Measurements from ENCODE around the gene IGF2.

Gene IGF2

DNA sequence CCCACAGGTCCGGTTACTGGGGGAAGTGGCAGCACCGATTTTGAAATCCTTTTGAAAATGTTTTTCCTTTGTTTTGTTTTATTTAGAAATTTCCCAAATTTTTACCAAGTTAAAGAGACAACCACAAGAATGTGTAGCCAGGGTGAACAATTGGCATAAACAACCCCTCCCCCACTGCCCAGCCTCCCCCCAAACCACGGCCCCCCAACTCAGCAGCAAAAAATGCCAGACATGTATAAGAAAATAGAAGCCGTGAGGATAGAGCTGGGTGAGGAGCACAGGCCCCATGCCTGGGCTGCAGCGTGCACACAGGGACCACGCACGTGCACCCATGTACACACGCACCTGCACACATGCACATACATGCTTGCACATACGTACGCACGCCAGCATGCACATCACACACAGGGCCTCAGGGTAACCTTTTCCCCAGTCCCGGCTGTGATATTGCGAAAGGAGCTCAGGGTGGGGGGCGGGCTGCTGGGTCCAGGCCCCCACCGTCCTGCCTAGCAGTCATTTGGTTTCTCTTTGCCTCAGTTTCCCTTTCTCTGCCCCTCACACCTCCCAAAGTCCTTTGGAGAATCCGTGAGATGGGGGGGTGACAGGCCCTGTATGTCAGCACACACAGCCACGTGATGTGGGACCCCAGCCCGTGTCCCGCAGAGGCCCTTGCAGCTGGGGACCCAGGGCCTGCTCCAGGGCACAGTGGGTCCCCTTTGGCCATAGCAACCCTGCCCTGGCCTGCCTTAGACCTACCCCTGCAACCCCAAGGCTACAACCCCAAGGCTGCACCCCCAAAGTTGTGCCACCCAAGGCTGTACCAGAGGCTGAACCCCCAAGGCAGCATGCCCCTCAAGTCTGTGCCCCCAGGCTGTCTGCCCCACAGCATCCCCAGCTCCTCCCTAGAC is 42.9 kb downstream of the IGF2 start:
- DNase-seq (ENCODE audit: extremely low spot score, insufficient read length, low read depth): no peak
- FAIRE-seq: no peak

DNA sequence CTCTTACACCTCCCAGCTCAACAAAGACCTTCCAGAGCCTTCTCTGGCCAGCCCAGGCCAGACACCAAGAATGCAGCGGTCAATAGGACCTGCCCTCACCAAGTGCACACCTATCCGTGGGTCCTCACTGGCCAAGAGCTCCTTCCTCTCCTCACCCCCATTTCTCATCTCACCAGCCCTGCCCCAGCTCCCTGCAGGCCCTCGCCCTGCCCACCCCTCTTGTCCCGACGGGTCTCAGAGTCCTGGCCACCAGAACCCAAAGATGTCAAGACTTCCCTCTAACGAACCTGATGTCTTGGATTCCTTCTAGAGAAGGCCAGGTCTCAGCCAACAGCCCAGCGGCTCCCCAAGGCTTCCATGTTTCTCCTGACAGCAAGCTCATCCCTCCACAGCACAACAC is 43.6 kb downstream of the IGF2 start:
- FAIRE-seq: no peak
- DNase-seq (ENCODE audit: extremely low spot score, insufficient read length, low read depth): no peak

DNA sequence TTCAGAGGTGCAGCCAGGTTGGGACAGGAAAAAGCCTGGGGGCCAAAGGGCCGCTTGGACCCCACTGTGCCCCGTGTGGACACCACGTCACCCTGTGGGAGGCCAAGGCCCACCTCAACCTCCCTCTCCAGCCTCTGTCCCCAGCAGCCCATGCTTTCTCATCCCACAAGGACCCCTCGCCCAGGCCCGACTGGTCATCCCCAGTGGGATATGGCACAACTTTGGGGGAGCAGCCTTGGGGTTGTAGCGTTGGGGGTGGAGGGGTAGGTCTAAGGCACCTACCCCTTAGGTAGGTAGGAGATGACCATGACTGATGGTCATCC is 44.0 kb downstream of the IGF2 start:
- DNase-seq (ENCODE audit: extremely low spot score, insufficient read length, low read depth) (no peak), FAIRE-seq (no peak)

DNA sequence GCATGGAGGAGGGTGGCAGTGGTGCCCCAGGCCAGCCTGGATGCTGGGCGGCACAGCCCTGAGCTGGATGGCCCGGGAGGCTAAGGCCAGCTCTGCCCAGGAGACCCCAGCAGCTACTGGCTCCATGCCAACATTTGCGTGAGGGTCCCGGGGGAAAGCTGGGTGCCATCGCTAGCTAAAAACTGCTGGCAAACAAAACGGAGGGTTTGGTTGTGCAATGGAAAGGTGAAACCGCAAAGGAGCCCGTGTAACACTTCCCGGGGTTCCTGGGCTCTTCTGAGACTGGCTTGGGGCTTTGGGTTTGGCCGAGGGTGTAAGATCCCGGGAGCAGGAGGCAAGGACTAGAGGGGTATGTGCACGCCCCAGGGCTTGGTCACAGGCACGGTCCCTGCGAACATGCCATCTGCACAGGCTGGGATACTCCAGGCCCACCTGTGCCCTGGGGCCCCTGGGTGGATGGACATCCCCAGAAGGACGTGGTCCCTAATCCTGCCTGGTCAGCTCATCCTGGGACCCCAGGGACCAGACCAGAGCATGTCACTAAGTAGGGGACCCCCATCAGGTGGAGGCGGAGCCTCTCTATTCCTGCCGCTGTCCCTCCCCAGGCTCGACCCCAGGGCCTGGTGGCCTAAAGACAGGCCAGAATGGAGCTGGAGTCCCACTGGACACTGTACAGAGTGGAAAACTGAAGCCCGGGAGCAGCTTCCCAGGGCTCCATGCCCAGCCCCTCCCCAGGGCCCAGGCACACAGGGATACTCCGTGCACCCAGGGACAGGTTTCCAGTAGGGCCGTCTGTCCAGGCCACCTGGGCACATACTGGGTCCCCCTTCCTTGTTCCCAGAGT is 44.6 kb downstream of the IGF2 start:
- FAIRE-seq: no peak

DNA sequence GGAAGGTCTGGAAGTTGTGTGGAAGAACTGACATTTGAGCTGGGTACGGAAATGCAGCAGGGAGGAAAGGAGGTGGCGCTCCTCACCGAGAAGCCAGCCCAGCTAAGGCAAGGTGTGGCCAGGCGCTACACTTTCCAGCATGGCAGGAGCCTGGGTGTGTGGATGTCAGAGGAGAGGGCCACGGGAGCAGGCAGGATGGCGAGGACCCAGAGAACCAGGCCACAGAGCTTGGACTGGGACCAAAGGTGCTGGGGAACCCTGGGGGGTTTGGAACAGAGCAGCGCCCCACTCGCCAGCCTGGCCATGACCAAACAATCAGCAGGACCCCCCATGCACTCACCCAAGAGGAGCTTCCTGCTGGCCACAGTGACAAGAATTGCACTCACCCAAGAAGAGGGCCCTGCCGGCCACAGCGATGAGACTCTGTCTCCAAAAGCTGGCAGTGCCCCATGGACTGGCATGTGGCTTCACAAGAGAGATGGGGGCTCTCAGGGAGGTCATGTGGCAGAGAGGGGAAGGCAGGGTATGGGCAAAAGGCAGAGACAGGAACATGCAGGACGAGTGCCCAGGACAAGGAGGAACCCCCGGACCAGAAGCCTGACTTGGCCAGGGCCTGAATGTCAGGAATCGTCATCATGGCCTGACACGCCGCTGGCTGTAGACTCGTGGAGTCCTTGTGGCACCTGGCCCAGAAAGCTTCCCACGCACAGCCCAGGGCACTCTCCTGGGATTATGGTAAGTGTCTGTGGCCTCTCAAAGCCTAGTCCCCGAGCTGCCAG is 45.4 kb downstream of the IGF2 start:
- FAIRE-seq (no peak), DNase-seq (ENCODE audit: extremely low spot score, insufficient read length, low read depth) (no peak)

More for the DNA sequence above, 44.6 kb downstream of the IGF2 start:
- no peak for DNase-seq (ENCODE audit: extremely low spot score, insufficient read length, low read depth)

DNA sequence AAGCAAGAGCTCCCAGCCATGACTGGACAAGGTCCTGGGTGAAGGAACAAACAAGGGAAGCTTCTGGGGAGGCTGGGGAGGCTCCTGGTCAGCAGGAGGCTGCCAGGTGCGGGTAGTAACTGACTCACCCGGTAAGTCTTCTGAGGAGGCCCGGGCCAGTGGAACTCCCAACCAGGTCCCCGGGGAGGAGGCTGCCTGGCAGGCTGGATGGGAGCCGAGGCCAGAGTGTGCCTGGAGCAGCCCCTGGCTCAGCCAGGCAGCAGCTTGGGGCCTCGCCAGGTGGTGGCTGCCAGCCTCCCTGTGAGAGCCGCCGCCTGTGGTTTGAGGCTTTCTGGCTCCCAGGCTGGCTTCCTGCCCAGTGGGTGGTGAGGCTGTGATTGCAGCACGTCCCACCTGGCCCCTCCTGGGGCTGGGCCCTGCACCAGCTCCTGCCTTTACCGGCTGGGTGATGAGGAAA is 46.2 kb downstream of the IGF2 start:
- FAIRE-seq (no peak), DNase-seq (ENCODE audit: extremely low spot score, insufficient read length, low read depth) (no peak)

DNA sequence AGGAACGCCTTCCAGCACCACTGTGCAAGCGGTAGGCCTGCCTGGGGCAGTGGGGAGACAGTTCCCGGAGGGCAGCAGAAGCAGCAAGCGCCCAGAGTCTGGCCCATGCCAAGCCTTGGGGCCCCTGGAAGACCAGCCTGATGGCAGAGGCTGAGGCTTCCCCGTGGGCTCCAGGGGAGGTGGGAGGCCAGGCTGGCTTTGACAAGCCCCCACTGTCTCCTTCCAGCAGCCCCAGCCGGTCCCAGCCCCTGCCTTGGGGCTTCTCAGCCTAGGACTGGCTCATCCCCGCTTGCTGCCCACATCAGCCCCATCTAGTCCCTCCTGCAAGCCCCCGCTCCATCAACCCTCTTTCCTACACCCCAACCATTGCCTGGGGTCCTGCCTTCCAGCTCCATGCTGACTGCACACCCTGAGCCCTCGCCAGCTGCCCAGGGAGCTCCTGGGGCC is 46.7 kb downstream of the IGF2 start:
- DNase-seq (ENCODE audit: extremely low spot score, insufficient read length, low read depth): no peak
- no peak for FAIRE-seq

DNA sequence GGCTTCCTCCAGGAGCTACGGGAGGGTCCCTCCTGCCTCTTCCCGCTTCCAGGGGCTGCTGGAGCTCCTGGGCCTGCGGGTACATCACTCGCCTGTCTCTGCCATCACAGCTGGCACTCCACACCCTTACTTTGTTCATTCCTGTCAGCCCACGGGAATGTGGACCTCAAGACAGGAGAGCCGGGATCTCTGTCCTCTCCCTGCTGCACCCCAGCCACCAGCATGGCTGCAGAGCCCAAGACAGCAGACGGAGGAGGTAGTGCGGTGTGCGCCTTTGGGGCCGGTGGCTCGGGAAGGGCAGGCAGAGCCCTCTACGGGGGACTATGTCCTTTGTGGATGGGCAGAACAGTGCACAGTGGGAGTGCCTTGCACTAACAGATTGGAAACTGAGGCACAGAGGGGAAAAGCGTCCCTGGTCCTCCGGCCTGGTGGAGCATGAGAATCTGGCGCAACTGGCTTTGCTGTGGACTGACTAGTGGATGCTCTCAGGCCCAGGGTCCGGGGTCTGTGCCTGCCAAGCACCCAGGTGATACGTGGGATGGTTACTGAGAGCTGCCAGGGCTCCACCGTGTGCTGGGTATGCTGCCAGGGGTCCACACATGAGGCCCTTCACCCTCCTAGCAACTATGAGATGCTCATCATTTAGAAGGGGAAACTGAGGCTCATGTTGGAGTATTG is 47.3 kb downstream of the IGF2 start:
- DNase-seq (ENCODE audit: extremely low spot score, insufficient read length, low read depth) (no peak), FAIRE-seq (no peak)

DNA sequence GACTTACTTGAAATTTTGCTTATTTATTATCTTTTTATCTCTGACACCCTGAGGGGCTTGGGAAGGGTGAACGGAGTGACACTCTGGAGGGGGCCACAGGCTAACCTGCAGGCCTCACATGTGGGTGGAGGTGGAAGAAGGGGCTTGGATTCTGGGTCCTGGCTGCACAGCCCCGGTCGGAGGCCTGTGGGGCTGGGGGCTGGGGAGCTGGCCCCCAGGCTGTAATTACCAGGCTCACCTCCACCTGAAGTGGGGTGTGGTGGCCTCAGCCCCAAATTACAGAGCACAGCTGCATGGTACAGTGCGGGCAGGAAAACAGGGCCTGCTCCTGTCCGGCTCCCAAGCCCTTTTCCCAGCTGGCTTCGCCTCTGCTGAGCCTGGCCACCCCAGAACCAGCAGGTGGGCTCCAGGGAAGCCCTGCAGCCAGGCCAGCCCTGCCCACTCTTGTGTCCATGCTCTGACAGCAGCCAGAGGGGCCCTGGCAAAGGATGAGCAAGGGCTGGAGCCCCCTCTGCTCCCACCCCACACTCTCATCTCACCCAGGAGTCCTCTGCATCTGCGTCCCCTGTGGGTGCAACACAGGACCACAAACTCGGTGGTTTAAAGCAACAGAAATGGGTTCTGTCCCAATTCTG is 48.0 kb downstream of the IGF2 start:
- FAIRE-seq: no peak

DNA sequence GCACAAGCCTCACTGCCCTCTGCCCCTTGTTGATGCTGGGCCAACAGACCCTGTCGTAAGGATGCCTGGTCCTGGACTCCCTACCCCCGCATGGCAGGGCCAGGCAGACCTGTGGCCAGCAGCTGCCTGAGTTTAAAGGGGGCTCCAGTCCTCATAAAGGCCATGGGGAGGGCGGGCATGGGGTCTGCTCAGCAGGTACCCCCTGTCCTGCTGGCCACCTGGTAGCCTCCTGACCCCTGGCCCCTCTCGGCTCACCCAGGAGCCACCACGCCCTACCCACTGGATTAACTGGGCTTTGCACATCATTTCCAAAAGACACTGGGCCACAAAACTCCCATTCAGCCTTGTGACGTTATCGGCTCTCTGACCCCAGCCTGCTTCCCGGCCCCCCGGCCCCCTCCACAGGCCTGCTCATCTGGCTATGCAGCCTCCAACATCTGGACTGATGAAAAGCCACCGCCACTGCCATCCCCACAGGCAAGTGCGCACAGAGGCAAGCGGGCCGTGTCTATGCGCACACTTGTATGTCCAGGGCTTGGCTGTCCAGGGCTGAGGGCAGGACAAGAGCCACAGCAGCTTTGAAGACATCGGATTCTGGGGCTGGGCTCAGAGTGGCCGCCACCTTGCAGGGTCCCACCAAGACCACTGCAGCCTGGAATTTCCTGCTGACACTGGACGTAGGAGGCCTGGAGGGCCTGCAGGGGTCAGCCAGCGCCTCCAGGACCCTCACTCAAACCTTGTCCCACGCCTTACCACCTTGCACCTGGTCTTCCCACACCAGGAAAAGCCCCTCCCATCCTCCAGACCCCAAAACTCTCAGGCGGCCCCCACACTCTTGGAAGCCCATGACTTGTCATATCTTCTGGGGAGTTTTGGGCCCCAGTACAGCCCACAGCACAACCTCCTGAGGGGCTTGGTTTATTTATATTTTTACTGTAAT is 48.7 kb downstream of the IGF2 start:
- no peak for FAIRE-seq
- no peak for DNase-seq (ENCODE audit: extremely low spot score, insufficient read length, low read depth)

More for the DNA sequence above, 48.0 kb downstream of the IGF2 start:
- DNase-seq (ENCODE audit: extremely low spot score, insufficient read length, low read depth): no peak

DNA sequence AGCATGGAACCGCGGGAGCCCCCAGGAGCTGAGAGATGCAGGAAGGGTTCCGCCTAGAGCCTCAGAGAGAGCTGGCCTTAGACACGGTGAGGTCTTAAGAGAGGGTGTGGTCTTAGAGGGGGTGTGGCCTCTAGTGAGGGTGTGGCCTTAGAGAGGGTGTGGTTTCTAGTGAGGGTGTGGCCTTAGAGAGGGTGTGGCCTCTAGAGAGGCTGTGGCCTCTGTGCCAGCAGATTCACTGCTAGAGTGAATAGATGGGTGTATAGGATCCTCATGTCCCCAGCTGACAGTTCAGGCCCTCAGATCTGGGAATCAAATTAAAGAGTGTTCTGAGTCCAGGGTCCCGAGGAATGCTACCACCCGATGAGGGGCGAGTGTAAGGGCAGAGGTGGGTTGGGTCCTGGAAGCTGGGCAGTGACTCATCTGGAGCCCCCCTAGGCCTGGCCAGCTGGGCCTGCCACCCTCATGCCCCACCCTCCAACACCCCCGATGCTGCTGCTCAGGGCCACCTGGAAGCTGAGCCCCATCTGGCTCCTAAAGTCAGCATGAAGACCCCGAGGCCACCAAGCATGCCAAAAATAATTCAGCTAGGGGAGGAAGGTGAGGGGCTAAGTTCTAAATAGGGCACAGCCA is 49.5 kb downstream of the IGF2 start:
- peak; percentile 37 for DNase-seq (ENCODE audit: extremely low spot score, insufficient read length, low read depth)
- FAIRE-seq: peak; percentile 72

DNA sequence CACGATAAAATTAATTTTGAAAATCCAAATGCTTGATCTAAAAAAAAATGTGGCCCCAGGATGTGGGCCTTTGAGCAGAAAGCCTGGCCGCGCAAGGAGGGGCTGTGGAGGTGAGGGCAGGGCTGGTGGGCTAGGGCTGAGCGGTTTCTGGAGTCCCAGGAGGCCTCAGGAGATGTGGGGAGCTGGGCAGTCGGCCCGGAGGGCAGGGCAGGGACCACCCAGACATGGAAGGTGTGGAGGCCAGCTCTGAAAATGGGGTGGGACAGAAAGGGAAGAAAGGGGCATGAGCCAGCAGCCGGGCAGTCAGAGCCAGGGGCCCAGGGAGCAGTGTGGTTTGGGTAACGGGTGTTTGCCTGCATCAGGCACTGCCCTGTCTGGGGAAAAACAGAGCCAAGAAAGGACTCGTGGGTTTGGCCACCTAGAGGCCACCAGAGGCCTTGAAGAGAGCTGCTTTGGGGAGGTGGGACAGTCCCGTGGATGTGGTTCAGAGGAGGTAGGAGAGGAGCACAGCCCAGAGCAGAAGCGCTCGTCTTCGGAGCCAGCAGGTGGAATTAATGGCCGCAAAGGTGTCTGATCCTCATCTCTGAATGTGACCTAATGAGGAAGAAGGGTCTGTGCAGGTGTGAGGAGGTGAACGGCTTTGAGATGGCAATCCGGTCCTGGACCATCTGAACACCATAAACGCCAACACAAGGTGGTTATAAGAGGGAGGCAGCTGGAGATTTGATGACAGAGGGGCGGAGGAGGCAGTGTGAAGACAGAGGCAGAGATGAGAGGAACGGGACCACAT is 50.2 kb downstream of the IGF2 start:
- FAIRE-seq (no peak), DNase-seq (ENCODE audit: extremely low spot score, insufficient read length, low read depth) (no peak)

DNA sequence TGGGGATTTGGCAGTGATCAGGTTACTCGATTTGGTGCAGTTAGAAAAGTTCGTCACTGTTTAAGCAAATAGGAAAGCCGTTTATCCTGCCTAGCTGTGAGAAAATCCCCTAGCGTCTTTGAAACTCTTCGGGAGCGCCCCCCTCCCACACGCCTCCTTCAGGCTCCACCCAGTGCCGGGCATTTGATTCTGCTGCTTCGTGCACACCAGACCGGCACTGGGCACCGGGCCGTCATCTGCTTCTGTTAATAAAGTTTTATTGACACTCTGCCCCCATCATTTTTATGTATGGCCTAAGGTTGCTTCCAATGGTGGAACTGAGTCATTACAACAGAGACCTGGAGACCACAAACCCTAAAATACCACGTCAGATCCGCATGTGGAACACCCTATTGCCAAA is 50.9 kb downstream of the IGF2 start:
- FAIRE-seq: no peak
- DNase-seq (ENCODE audit: extremely low spot score, insufficient read length, low read depth): no peak

DNA sequence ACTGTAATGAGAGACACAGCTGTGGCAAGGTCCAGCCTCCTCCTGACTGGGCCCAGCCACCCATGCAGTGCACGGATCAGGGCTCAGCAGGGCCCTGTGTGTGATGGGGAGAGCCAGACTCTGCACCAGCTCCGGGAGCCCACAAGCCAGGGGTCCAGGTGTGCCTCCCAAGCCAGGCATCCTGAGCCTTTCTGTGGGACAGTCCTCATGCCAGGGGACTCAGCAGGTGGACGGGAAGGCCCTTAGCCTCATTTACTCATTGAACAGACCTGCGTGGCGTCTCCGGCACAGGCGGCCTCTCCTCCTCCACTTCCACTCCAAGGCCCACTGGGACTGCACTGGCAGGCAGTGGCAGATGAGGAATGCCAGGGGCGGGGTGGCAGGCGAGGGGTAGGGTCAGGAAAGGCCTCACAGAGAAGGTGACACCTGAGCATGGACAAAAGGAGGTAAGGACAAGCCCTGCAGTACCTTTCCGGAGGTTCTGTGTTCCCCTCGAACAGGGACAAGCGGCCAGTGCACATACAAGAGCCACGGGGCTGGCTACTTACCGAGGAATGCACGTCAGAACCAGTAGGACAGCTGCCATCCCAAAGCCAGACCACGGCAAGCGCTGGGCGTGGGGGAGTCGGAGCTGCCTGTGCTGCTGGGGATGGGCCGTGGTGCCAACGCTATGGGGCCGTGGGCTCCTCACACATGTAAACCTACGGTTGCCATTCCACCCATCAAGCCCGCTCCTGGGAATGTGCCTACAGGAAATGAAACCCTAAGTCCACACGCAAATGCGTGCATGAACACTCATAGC is 52.7 kb downstream of the IGF2 start:
- no peak for DNase-seq (ENCODE audit: extremely low spot score, insufficient read length, low read depth)

DNA sequence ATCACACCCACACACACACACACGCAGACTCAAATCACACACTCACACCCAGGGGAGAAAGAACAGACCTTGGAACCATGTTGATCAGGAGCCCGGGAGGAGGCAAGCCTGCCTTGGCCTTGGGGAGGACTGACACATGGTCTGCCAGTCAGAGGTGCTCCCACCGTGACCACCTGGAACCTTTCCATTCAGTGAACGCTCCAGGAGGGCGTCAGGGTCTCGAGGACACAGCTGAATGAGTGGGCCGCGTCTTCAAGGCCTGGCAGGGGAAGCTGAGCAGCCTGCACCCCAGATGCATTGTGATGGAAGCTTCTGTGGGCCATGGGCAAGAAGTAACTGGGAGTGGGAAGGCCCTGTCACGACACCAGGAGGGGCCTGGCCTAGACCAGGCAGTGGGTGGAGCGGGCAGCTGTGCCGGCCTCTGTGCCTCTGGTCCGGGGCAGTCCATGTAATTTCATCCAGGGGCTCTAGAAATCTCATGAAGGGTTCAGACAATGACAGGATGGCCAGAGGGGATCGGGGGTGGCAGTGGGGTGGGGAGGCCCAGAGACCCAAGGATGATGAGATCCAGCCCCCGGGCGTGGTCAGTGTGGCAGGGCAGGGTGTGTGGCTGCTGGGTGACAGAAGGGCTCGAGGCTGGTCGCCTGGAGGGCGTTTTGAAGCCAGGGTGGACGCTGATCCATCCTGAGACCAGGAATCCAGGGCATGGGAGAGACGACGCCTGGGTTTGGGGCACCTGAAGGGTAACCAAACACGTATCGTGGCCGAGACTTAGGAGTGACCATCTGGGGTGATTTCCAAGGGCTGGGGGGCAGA is 53.7 kb downstream of the IGF2 start:
- DNase-seq (ENCODE audit: extremely low spot score, insufficient read length, low read depth) (no peak), FAIRE-seq (no peak)

More for the DNA sequence above, 52.7 kb downstream of the IGF2 start:
- no peak for FAIRE-seq

Measured in GM18507 (cell line).